ENCODE results near the gene VGF.
A peak's percentile ranks its signal among the peaks of the same experiment; 100 is the strongest.

The VGF gene

GRCh38 chr7:101129603-101130117 lies 35.7 kb downstream of the VGF start:
- POLR2A ChIA-PET = interaction anchor here (0.6 to 7.6 kb wide), 9 partner anchors 8 to 240 kb away, joined by 3 to 143 read pairs (median 7); partner anchors contain the start of genes TRIM56 and UFSP1
- no peak for DNase-seq (ENCODE audit: low read depth, low spot score)
- H3K4me3 ChIP-seq (ENCODE audit: low read depth, low read length) = peak overlapping the region; percentile 38
- CTCF ChIA-PET = interaction anchor here (0.8 to 4.3 kb wide), 5 partner anchors 12 to 236 kb away, joined by 3 to 14 read pairs (median 5); no protein-coding TSS in a partner anchor
- TF ChIP-seq CTCF (IDR thresholded peaks at IDR 0.05; ENCODE audit: insufficient read depth, low read length, missing control alignments) = no peak

- no peak for TF ChIP-seq CTCF (IDR thresholded peaks at IDR 0.05; ENCODE audit: insufficient read depth, low read length, missing control alignments)
- DNase-seq (ENCODE audit: low read depth, low spot score) = no peak
- CTCF ChIA-PET = interaction anchor here (1.1 to 4.3 kb wide), 5 partner anchors 10 to 51 kb away, joined by 3 to 14 read pairs (median 6); no protein-coding TSS in a partner anchor
- peak overlapping the region; percentile 86 for H3K4me3 ChIP-seq (ENCODE audit: low read depth, low read length)
- POLR2A ChIA-PET = interaction anchor here (1.1 to 7.6 kb wide), 7 partner anchors 10 to 51 kb away, joined by 4 to 143 read pairs (median 42); no protein-coding TSS in a partner anchor
Measured at GRCh38 chr7:101128040-101128834, 37.1 kb downstream of the VGF start.

- peak overlapping the region; percentile 86 for H3K4me3 ChIP-seq (ENCODE audit: low read depth, low read length)
- no peak for TF ChIP-seq CTCF (IDR thresholded peaks at IDR 0.05; ENCODE audit: insufficient read depth, low read length, missing control alignments)
- DNase-seq (ENCODE audit: low read depth, low spot score) = no peak
- CTCF ChIA-PET = interaction anchor here (1.1 to 4.3 kb wide), 6 partner anchors 11 to 50 kb away, joined by 3 to 14 read pairs (median 6); no protein-coding TSS in a partner anchor
- POLR2A ChIA-PET = interaction anchor here (0.8 to 7.6 kb wide), 14 partner anchors 9 to 253 kb away, joined by 3 to 143 read pairs (median 9); partner anchors contain the start of genes PLOD3, SRRT, TRIM56 and ZNHIT1
Measured at GRCh38 chr7:101127460-101128039, 37.8 kb downstream of the VGF start.

GRCh38 chr7:101126651-101127459 lies 38.5 kb downstream of the VGF start, which contains the start of gene SERPINE1:
SERPINE1 (plus strand) TSS chr7:101127104; CDS start chr7:101128394, 1,290 bp downstream.
- POLR2A ChIA-PET = interaction anchor here (0.5 to 7.6 kb wide), 19 partner anchors 8 to 401 kb away, joined by 3 to 143 read pairs (median 5); partner anchors contain the start of genes PLOD3, SRRT, TRIM56 and UFSP1
- peak within 1 kb of the TSS; percentile 86 for H3K4me3 ChIP-seq (ENCODE audit: low read depth, low read length)

More at GRCh38 chr7:101126651-101127459, 38.5 kb downstream of the VGF start, which contains the start of gene SERPINE1:
- peak; percentile 99 for DNase-seq (ENCODE audit: low read depth, low spot score)
- CTCF ChIA-PET = interaction anchor here (1.1 to 4.3 kb wide), 5 partner anchors 15 to 49 kb away, joined by 3 to 14 read pairs (median 7); no protein-coding TSS in a partner anchor
- TF ChIP-seq CTCF (IDR thresholded peaks at IDR 0.05; ENCODE audit: insufficient read depth, low read length, missing control alignments) = no peak

Data from AG04449 (cell line).